HG03139 (cell line): Measurements from ENCODE around the gene KRTAP10-4.

Experiments
- ATAC-seq: cut with Tn5 transposase; IDR thresholded peaks from one replicate; pipeline ENCODE4 v1.9.1; 2021; ENCODE audit not compliant: unreplicated experiment

Gene KRTAP10-4

GRCh38 chr21:44615466-44615865 lies 41.9 kb downstream of the KRTAP10-4 start:
- ATAC-seq, result no peak

GRCh38 chr21:44615911-44616590 lies 42.5 kb downstream of the KRTAP10-4 start:
- no peak for ATAC-seq

- no peak for ATAC-seq
Observed at GRCh38 chr21:44616591-44616926, 43.0 kb downstream of the KRTAP10-4 start.

GRCh38 chr21:44617071-44617501 lies 43.6 kb downstream of the KRTAP10-4 start:
- no peak for ATAC-seq

- no peak for ATAC-seq
Observed at GRCh38 chr21:44618504-44618903, 45.0 kb downstream of the KRTAP10-4 start.

- no peak for ATAC-seq
Observed at GRCh38 chr21:44618909-44619308, 45.4 kb downstream of the KRTAP10-4 start.

- ATAC-seq, result no peak
Observed at GRCh38 chr21:44619886-44620285, 46.4 kb downstream of the KRTAP10-4 start.

GRCh38 chr21:44623575-44623974 lies 50.0 kb downstream of the KRTAP10-4 start:
- ATAC-seq, result no peak
